GM18502 (cell line): ENCODE data around the gene PHF20.
"Not testable (repeated sequence)": the region's sequence is repeated elsewhere in the genome, so short reads cannot be mapped to it uniquely, and the experiment has no call there.

Experiments used
- ATAC-seq: cut with Tn5 transposase; IDR thresholded peaks from one replicate; pipeline ENCODE4 v1.9.1; 2021; ENCODE audit warnings: mild to moderate bottlenecking; ENCODE audit not compliant: unreplicated experiment, poor library complexity

PHF20 gene

DNA sequence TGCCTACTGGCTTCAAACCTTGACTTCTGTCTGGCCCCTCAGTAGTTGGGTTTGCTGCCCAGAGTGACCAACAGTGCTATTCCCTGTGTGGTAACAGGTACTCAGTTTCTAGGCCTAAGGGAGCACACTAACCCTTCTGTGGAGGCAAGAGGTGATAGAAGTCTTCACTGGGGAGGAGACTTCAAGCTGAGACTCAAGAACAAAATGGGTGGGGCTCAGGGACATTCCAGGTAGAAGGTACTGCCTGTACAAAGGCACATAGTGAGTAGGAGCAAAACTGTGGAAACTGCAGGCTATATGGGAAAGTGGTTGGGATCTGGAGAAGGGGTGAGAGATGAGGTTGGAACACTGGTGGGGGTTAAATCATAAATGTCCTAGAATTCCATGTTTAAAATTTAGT lies 184.8 kb downstream of the PHF20 start:
- no peak for ATAC-seq

DNA sequence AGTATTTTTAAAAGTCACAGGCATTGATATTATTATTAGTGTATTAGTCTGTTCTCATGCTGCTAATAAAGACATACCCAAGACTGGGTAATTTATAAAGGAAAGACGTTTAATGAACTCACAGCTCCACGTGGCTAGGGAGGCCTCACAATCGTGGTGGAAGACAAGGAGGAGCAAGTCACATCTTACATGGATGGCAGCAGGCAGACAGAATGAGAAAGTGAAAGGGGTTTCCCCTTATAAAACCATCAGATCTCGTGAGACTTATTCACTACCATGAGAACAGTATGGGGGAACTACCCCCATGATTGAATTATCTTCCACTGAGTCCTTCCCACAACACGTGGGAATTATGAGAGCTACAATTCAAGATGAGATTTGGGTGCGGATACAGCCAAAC lies 187.5 kb downstream of the PHF20 start:
- not testable (repeated sequence) for ATAC-seq

DNA sequence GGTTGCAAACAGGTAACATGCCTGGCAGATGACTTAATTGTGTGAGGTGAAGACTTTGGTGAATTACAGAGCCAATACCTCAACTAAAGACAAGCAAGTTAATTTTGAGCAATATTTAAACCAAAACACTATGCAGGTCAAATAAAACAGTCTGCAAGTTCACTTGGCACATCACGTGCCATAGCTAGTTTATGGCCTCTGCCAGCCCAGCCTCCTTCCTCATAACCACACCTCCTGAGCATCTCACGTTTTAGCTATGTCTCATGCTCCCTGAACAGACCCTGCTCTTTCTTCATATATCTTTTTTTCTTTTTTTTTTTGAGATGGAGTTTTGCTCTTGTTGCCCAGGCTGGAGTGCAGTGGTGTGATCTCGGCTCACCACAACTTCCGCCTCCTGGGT lies 192.1 kb downstream of the PHF20 start:
- no peak for ATAC-seq

DNA sequence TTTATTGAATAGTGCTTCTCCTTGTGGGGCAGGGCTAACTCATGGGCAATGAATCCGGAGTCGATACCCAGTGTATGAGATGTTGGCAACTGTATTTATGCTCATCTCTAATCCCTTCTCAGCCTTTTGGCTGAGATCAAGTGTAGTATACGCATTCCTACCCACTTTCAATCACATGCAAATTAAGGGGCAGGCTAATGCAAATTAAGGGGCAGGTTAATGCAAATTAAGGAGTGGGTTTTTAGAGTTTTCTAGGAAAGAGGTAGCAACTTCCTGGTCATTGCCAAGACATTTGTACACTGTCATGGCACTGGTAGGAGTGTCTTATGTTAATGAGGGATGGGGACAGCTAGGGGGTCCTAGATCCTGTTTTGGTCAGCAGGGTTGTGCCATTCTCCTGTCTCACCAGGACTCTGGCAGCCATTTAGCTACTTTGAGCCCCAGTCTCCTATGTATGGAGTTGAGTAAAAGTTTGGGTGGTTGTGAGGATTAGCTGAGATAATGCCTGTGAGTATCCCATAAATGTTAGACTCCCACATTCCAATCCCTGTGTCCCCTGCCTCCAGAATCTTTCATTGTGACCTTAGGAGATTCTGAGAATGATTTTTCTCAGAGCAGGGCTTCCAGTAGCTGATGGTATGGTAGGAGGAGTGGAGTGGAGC lies 196.3 kb downstream of the PHF20 start, which contains the start of gene CNBD2:
Gene CNBD2 (plus strand): TSS at position 612 of the 662 bp plus-strand sequence. CDS start 173 bp downstream, outside the sequence.
- ATAC-seq = no peak

DNA sequence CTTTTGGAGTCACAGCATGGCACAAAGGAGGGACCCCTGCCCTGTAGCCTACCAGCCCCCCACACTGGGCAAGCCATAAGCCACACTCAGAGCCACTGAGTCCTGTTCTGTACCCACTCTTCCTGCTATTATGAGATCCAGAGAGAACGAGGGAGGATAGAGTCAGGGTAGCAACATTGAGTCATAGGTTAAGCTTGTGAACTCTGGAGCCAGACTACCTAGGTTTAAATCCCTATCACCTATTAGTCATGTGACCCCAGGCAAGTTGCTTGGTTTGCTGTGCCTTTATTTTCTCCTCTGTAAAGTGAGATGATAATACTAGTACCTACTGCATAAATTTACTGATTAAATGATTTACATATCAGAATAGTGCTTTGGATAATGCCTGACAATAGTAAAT lies 197.1 kb downstream of the PHF20 start:
- ATAC-seq = no peak

DNA sequence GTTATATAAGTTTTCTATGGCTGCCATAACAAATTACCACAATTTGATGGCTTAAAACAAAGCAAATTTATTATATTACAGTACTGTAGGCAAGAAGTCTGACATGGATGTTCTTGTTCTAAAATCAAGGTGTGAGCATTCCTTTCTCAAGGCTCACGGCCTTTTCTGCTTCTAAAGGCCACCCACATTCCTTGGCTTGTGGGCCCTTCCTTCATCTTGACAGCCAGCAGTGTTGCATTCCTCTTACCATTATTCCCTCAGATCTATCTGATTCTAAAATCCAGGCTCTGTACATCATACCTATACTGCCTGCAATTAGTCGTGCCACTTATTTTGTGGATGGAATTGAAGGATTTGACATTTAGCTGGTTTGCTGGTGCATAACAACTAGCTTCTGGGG lies 200.2 kb downstream of the PHF20 start:
- no peak for ATAC-seq

DNA sequence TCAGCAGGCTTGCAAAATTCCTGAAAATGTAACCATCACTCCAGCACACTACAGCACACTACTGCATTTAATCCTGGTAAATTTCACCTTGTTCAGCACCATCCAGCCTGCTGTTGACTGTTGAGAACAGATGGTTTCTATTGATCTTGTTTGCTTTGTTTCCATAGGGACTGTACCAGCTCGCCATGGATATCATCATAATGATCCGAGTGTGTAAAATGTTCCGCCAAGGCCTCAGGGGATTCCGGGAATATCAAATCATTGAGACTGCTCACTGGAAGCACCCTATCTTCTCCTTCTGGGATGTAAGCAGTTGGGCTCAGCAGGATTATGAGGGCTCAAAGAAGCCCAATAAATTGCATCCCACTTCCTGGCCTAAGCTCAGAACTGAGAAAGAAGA lies 200.6 kb downstream of the PHF20 start:
- ATAC-seq = no peak

DNA sequence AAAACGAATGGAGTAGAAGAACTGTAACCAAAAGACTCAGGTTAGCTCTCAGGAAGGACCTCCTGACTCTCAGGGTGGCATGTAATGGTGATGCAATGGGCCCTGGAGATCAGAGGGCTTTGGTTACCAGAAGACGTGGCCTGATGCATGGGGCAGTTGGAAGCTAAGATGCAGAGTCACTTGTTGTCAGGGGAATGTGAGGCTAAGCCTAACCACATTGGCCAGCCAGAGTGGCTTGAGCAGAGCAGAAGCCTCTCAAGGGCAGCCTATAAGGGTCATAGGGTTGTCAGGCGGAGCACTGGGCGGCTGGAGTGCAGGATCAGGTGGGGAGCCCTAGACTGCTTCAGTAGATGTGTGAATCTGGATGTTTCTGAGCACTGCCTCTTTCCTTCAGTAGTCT lies 202.4 kb downstream of the PHF20 start:
- no peak for ATAC-seq

DNA sequence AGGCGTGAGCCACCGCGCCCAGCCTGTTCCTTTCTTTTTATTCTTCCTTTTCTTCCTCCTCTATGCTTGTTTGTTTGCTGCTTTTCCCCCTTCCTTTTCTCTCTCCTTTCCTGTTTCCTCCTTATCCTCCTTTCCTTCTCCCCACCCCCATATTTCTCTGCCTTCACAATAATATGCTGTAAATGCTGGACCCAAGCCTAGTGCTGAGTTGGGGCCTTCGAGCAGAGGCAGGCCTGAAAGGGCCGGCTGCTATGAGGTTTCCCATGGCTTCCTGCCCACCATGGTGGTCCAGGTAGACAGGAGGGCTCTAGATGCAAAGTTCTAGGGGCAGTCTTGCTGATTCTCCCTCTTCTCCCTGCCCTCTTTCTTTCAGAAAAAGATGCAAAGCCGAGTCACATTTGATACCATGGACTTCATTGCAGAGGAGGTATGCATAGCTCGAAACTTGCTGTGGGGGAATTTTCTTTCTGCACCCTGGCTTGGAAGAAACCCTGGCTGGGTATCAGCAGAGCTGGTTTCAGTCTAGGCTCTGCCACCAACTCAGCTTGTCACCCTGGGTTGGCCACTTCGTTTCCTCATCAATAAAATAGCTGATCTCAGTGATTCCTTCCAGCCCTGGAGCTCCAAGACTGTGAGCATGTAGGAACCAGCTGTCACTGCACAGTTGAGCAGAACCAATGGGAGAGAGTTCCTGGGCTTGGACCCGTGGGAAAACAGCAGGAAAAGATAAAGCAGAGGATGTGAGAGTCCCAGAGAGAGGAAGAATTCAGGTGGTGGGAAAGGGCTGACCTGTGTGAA lies 204.0 kb downstream of the PHF20 start:
- no peak for ATAC-seq

DNA sequence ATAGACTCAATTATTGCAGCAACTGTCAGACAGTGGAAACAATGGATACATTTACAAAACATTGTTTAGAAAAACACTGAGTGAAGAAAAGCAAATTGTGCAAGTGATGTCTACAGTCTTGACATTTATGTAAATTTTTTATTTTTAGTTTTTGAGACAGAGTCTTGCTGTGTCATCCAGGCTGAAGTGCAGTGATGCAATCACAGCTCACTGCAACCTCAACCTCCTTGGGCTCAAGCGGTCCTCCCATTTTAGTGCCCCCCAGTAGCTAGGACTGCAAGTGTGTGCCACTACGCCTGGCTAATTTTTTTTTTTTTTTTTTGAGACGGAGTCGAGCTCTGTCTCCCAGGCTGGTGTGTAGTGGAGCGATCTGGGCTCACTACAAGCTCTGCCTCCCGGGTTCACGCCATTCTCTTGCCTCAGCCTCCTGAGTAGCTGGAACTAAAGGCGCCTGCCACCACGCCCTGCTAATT lies 206.3 kb downstream of the PHF20 start:
- ATAC-seq = no peak

DNA sequence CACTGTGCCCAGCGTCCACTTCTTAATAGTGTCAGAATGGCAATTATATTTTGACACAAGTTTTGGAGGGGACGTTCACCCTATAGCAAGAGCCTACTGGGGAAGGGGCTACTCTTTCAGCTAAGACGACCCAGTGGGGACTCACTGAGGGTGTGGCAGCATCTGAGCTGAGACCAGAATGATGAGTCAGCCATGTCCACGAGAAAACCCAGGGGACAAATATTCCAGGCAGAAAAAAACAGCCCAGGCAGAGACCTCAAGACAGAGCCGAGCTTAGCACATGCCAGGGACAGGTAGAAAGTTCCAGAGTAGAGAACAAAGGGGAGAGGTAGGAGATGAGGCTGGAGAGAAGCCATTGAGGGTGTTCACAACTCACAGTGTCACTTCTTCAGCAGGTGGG lies 207.7 kb downstream of the PHF20 start:
- no peak for ATAC-seq

DNA sequence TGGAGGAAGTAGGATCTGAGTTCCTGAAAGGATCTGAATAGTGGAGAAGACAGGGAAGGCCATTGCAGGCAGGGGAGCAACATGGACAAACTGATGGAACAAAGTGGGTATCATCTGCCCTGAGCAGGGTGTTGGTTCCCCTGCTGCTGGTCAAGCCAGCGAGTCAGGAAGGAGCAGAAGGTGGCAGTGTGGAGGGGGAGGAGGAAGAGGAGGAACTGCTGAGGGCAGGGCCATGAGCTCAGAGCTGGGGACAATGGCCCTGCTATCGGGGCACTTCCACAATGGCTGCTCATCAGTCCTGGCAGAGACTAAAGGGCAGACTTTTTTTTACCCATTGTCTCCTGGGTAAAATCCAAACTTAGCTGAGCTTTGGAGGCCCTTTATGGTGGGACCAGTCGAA lies 210.2 kb downstream of the PHF20 start:
- no peak for ATAC-seq

DNA sequence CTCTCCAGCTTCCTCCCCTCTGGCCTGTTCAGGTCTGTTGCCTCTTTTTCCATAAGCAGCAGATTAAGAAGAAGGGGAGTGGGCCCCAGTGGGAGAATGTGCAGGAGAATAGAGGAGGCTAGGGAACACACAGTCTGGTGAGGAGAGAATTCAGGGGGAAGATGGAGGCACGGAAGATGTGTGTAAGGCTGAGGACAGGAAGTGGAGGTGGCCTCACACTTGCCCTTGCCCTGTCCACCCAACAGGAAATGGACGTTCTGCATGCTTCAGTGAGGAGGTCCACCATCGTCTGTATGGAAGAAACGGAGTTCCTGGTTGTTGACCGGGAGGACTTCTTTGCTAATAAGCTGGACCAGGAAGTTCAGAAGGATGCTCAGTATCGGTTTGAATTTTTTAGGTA lies 212.6 kb downstream of the PHF20 start:
- ATAC-seq = no peak

DNA sequence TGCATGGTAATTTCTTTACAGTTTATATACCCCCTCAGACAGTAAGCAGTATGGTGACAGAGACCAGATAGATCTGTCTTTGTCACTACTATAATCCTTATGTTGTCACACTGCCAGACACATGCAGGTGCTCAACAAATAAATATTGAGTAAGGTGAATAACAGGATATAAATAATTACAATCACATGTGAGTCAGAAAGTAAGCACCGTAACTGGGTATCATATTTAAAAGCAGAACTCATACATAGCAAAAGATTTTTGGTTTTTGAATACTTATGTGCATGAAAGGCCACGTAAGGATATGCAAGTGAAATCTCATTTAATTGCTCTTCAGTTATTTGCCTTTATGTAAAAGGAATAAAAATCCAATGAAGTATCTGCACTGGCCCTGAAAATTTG lies 214.0 kb downstream of the PHF20 start:
- no peak for ATAC-seq

DNA sequence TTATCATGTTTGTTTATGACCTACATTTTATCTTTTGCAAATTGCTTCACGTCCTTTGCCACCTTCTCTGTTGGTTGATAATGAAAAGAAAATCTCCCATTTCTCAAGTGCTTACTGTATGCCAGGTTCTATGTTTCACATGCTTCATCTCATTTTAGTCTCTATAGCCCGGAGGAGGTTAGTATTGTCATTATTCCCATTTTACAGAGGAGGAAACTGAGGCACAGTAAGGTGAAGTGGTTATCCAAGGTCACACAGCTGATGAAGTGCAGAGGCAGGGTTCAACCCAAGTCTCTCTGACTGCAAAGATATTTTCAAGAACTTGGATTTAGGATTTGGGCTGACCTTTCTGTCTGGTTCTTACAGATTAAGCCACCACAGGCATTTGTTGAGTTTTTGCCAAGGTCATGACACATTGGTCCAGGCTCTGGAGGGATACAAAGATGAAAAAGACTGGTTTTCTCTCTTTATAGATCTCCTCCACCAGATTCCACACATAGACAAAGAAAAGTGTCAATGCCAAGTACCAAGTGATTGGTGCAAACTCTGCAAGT lies 217.2 kb downstream of the PHF20 start:
- no peak for ATAC-seq

DNA sequence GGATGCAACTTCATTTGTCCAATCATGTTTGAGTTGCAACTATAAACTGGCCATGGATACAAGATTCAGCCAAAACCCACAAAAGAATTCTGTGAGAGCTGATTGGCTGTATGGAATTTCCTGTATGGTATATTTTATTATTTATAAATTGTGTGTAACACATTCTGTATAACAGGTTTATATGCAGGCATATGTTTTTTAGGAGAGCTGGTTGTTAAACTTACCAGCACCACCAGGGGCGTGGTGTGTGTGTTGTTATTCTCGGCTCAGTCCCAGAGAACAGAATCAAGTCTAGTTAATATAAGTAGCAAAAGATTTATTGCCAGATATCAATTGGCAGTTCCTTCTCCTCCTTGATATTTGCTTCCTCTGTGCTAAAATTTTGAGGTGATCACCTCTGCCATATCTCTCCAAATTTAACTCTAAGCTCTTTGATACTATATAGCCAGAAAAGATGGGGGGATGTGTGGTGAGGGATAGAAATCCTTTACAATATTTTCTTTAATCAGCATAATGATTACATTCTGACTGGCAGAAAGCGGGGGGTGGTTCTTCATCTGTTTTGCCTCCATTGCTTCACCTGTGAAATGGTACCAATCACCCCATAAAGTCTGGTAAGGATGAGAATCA lies 219.4 kb downstream of the PHF20 start:
- no peak for ATAC-seq

DNA sequence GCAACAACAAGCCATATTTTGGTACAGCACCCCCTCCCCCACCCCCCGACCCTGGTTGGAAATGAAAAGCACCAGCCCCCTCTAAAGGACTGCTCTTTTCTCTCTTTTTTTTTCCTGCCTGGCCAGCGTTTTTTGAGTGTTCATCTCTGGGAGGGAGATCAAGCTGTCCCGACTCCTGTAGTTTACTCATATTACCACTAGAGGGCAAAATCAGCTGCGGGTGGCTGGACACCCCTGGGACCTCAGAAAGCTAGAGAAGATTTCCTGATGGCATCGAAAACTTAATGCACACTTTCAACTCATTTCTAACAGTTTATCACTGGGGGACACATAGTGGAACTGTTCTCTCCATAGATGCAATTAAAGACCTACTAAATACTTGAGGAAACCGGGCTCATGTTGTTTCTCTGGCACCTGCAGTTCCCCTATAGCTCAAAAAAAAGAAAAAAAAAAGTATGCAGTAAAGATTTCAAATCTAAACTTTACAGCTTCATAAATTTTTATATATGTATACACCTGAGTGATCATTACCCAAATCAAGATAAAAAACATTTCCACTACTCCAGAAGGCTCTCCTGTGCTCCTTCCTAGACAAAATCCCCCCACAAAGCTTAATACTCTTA lies 221.0 kb downstream of the PHF20 start:
- ATAC-seq = no peak

DNA sequence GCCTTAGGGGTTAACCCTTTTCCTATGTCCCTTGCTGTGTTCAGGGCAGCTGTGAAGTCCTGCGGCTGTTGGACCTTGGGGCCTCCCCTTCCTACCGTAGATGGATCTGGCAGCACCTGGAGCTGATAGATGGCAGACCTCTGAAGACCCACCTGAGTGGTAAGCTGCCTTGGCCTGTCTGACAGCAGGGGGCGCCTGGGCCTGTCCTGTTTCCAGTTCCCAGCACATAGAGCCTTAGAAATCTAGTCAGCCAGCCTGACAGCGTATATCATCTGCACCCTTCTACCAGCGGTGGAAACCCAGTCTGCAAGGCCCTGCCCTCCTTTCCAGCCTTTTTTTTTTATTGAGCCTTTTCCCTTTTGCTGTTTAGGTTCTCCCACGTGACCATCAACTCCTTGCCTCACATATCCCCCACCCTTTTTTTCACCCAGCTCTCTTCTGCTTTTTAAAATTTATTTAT lies 223.2 kb downstream of the PHF20 start:
- no peak for ATAC-seq

DNA sequence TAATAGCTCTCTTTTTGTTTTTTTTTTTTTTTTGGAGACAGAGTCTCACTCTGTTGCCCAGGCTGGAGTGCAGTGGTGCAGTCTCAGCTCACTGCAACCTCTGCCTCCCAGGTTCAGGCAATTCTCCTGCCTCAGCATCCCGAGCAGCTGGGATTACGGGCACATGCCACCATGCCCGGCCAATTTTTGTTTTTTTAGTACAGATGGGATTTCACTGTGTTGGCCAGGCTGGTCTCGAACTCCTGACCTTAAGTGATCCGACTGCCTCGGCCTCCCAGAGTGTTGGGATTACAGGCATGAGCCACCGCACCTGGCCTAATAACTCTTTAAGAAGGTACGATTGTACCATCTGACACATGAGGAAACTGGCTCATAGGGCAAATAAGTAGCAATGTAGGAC lies 224.7 kb downstream of the PHF20 start:
- not testable (repeated sequence) for ATAC-seq
